CD4-positive, CD25-positive, alpha-beta regulatory T cell (primary cell): Measurements from ENCODE around the gene ANKRD63. TPM values are rescaled to one million over a fixed set of nuclear protein-coding genes. Genes with fewer than 3 reads are reported as not detected.

Experiments
- ATAC-seq, 2 donors: fragments of 150-1000 bp; cut with Tn5 transposase; one replicate each; pipeline ENCODE4 v1.10.0; 2021; ENCODE audit warnings: low read depth in 2 of 2, moderate number of reproducible peaks in 2 of 2, moderate library complexity in 1 of 2
- DNase-seq, 3 donors: peaks; one replicate each; pipeline versions ENCODE4 v3.0.0 to v3.0.0-alpha.2; 2012 to 2022; ENCODE audit warnings: mixed read lengths in 1 of 3
- H3K27ac ChIP-seq: one replicate; pipeline ENCODE4 v1.7.0; 2013; ENCODE audit warnings: mild to moderate bottlenecking, low read length; ENCODE audit not compliant: insufficient read depth, poor library complexity, severe bottlenecking
- H3K27me3 ChIP-seq: one replicate; pipeline ENCODE4 v1.7.0; 2013; ENCODE audit warnings: low read length; ENCODE audit not compliant: control insufficient read depth, insufficient read depth
- H3K36me3 ChIP-seq: one replicate; pipeline ENCODE4 v1.7.0; 2013; ENCODE audit warnings: mild to moderate bottlenecking, low read length, moderate library complexity; ENCODE audit not compliant: control insufficient read depth, insufficient read depth
- H3K4me1 ChIP-seq: 2 replicates; pipeline ENCODE4 v1.7.0; 2013; ENCODE audit warnings: mild to moderate bottlenecking, low read length; ENCODE audit not compliant: insufficient read depth, control insufficient read depth, poor library complexity, severe bottlenecking
- H3K4me3 ChIP-seq: one replicate; pipeline ENCODE4 v1.7.0; 2013; ENCODE audit warnings: low read depth, mild to moderate bottlenecking, low read length, moderate library complexity
- H3K9me3 ChIP-seq, 2 experiments: 1 replicate in 1 of 2; 2 replicates in 1 of 2; pipeline ENCODE4 v1.7.0; 2013; ENCODE audit warnings: low read length in 2 of 2, mild to moderate bottlenecking in 1 of 2, moderate library complexity in 1 of 2; ENCODE audit not compliant: control insufficient read depth in 2 of 2
- H3K27ac Mint-ChIP-seq, 3 donors: one replicate each; pipeline ENCODE4 v1.8.0; 2020 to 2022; ENCODE audit warnings: mild to moderate bottlenecking in 3 of 3, mixed read lengths in 3 of 3, moderate library complexity in 2 of 3
- H3K27me3 Mint-ChIP-seq: one replicate; pipeline ENCODE4 v1.8.0; 2022; ENCODE audit warnings: mild to moderate bottlenecking, mixed read lengths
- H3K36me3 Mint-ChIP-seq: one replicate; pipeline ENCODE4 v1.8.0; 2020; ENCODE audit warnings: mixed read lengths
- H3K4me1 Mint-ChIP-seq, 4 donors: one replicate each; pipeline ENCODE4 v1.8.0; 2020 to 2022; ENCODE audit warnings: mixed read lengths in 4 of 4, mild to moderate bottlenecking in 1 of 4
- H3K4me3 Mint-ChIP-seq, 4 donors: one replicate each; pipeline ENCODE4 v1.8.0; 2020 to 2022; ENCODE audit warnings: mild to moderate bottlenecking in 4 of 4, mixed read lengths in 4 of 4, moderate library complexity in 3 of 4
- H3K9me3 Mint-ChIP-seq, 7 donors: one replicate each; pipeline ENCODE4 v1.8.0; 2020 to 2022; ENCODE audit warnings: mixed read lengths in 7 of 7, mild to moderate bottlenecking in 3 of 7, moderate library complexity in 2 of 7
- polyA plus RNA-seq, 4 donors: library from polyadenylated mRNA; unstranded; fragments of 300-500 nt; fragmentation: Illumina TruSeq; gene quantifications; one replicate each; pipeline ENCODE4 v1.2.3, GENCODE V29; 2021
- total RNA-seq: library from RNA; stranded (reverse); gene quantifications from one replicate; pipeline ENCODE4 v1.2.3, GENCODE V29; 2022

Gene ANKRD63
- total and polyA plus RNA-seq, 5 donors from 2014 or later: 0.35 TPM; not detected in 4

- H3K36me3 Mint-ChIP-seq: no peaks in the 10 kb centered on the region
- no peaks in the 10 kb centered on the region for H3K9me3 ChIP-seq
These were observed 37.0 kb downstream of the ANKRD63 start for GRCh38 chr15:40245666-40246450.

GRCh38 chr15:40244961-40245523 is 37.8 kb downstream of the ANKRD63 start:
- Histone ChIP-seq H3K27ac (no peak overlapping the region), H3K4me1 (no peaks in the 10 kb centered on the region), H3K36me3 (no peaks in the 10 kb centered on the region), H3K9me3 (no peaks in the 10 kb centered on the region), H3K27me3 (no peaks in the 10 kb centered on the region), H3K4me3 (no peak overlapping the region)
- no peak for ATAC-seq
- no peak overlapping the region for H3K27ac Mint-ChIP-seq
- no peak overlapping the region for H3K4me3 Mint-ChIP-seq
- no peak for DNase-seq
- no peaks in the 10 kb centered on the region for H3K9me3 Mint-ChIP-seq
- H3K27me3 Mint-ChIP-seq: peaks cover 31% of the 10 kb centered on the region
- H3K36me3 Mint-ChIP-seq: no peaks in the 10 kb centered on the region
- no peaks in the 10 kb centered on the region for H3K4me1 Mint-ChIP-seq

More at GRCh38 chr15:40245666-40246450, 37.0 kb downstream of the ANKRD63 start:
- H3K4me1 Mint-ChIP-seq: no peaks in the 10 kb centered on the region
- H3K4me3 Mint-ChIP-seq: no peak overlapping the region
- ATAC-seq (no peak), DNase-seq (no peak)
- peaks cover 31% of the 10 kb centered on the region for H3K27me3 Mint-ChIP-seq
- peaks cover 2% of the 10 kb centered on the region for H3K27me3 ChIP-seq
- no peaks in the 10 kb centered on the region for H3K4me1 ChIP-seq
- no peak overlapping the region for H3K4me3 ChIP-seq
- no peak overlapping the region for H3K27ac Mint-ChIP-seq
- no peak overlapping the region for H3K27ac ChIP-seq
- H3K9me3 Mint-ChIP-seq: no peaks in the 10 kb centered on the region
- H3K36me3 ChIP-seq: no peaks in the 10 kb centered on the region

- Histone ChIP-seq H3K27me3 (no peaks in the 10 kb centered on the region), H3K9me3 (no peaks in the 10 kb centered on the region), H3K27ac (no peak overlapping the region), H3K4me3 (no peak overlapping the region), H3K36me3 (no peaks in the 10 kb centered on the region), H3K4me1 (peaks cover 12% of the 10 kb centered on the region)
- Mint-ChIP-seq H3K9me3 (no peaks in the 10 kb centered on the region), H3K4me3 (no peak overlapping the region), H3K27ac (no peak overlapping the region), H3K36me3 (no peaks in the 10 kb centered on the region), H3K4me1 (peaks cover 0 to 10% (median 2%) of the 10 kb centered on the region in 4 donors), H3K27me3 (peaks cover 36% of the 10 kb centered on the region)
- ATAC-seq (no peak), DNase-seq (no peak)
These were observed 39.6 kb downstream of the ANKRD63 start for GRCh38 chr15:40243126-40243810.

GRCh38 chr15:40242601-40243000 is 40.3 kb downstream of the ANKRD63 start:
- H3K4me1 ChIP-seq: peaks cover 12% of the 10 kb centered on the region
- Mint-ChIP-seq H3K36me3 (no peaks in the 10 kb centered on the region), H3K27me3 (peaks cover 42% of the 10 kb centered on the region), H3K4me1 (peaks cover 0 to 14% (median 2%) of the 10 kb centered on the region in 4 donors), H3K9me3 (no peaks in the 10 kb centered on the region), H3K27ac (no peak overlapping the region), H3K4me3 (no peak overlapping the region)
- H3K27ac ChIP-seq: no peak overlapping the region
- no peak for DNase-seq
- no peaks in the 10 kb centered on the region for H3K27me3 ChIP-seq
- H3K4me3 ChIP-seq: no peak overlapping the region
- no peaks in the 10 kb centered on the region for H3K9me3 ChIP-seq
- ATAC-seq: no peak
- H3K36me3 ChIP-seq: no peaks in the 10 kb centered on the region

GRCh38 chr15:40242213-40242599 is 40.7 kb downstream of the ANKRD63 start:
- no peaks in the 10 kb centered on the region for H3K9me3 ChIP-seq
- Mint-ChIP-seq H3K9me3 (no peaks in the 10 kb centered on the region), H3K27ac (no peak overlapping the region), H3K4me3 (no peak overlapping the region), H3K4me1 (peaks cover 0 to 14% (median 2%) of the 10 kb centered on the region in 4 donors), H3K27me3 (peaks cover 43% of the 10 kb centered on the region), H3K36me3 (no peaks in the 10 kb centered on the region)
- DNase-seq (no peak), ATAC-seq (no peak)
- no peak overlapping the region for H3K27ac ChIP-seq
- peaks cover 12% of the 10 kb centered on the region for H3K4me1 ChIP-seq
- H3K27me3 ChIP-seq: no peaks in the 10 kb centered on the region
- no peaks in the 10 kb centered on the region for H3K36me3 ChIP-seq
- H3K4me3 ChIP-seq: no peak overlapping the region

GRCh38 chr15:40241269-40242212 is 41.3 kb downstream of the ANKRD63 start:
- Mint-ChIP-seq H3K4me1 (peaks cover 0 to 14% (median 2%) of the 10 kb centered on the region in 4 donors), H3K27ac (no peak overlapping the region), H3K9me3 (no peaks in the 10 kb centered on the region), H3K4me3 (no peak overlapping the region), H3K36me3 (no peaks in the 10 kb centered on the region), H3K27me3 (peaks cover 37% of the 10 kb centered on the region)
- H3K27me3 ChIP-seq: no peaks in the 10 kb centered on the region
- H3K27ac ChIP-seq: no peak overlapping the region
- no peak overlapping the region for H3K4me3 ChIP-seq
- H3K36me3 ChIP-seq: no peaks in the 10 kb centered on the region
- H3K9me3 ChIP-seq: no peaks in the 10 kb centered on the region
- DNase-seq: no peak
- no peak for ATAC-seq
- peaks cover 12% of the 10 kb centered on the region for H3K4me1 ChIP-seq

- H3K9me3 Mint-ChIP-seq: no peaks in the 10 kb centered on the region
These were observed 42.1 kb downstream of the ANKRD63 start for GRCh38 chr15:40240619-40241221.

More at GRCh38 chr15:40240619-40241221, 42.1 kb downstream of the ANKRD63 start:
- peaks cover 30% of the 10 kb centered on the region for H3K27me3 Mint-ChIP-seq
- no peak for ATAC-seq
- peaks cover 0 to 14% (median 2%) of the 10 kb centered on the region in 4 donors for H3K4me1 Mint-ChIP-seq
- H3K27ac Mint-ChIP-seq: peak overlapping the region in 1 of 3 donors; percentile 38
- no peak overlapping the region for H3K4me3 Mint-ChIP-seq
- H3K36me3 Mint-ChIP-seq: no peaks in the 10 kb centered on the region
- no peaks in the 10 kb centered on the region for H3K27me3 ChIP-seq
- no peak for DNase-seq
- no peak overlapping the region for H3K27ac ChIP-seq
- H3K4me1 ChIP-seq: peaks cover 12% of the 10 kb centered on the region
- H3K36me3 ChIP-seq: no peaks in the 10 kb centered on the region
- H3K4me3 ChIP-seq: no peak overlapping the region
- H3K9me3 ChIP-seq: no peaks in the 10 kb centered on the region
